GM10847 (cell line): ENCODE data around the gene ZNF804B.

ENCODE experiments used
- POLR2A ChIP-seq: IDR thresholded peaks from 2 replicates; pipeline ENCODE4 v1.6.1; 2011; ENCODE audit not compliant: insufficient read length; ENCODE audit errors: extremely low read depth

ZNF804B gene

DNA sequence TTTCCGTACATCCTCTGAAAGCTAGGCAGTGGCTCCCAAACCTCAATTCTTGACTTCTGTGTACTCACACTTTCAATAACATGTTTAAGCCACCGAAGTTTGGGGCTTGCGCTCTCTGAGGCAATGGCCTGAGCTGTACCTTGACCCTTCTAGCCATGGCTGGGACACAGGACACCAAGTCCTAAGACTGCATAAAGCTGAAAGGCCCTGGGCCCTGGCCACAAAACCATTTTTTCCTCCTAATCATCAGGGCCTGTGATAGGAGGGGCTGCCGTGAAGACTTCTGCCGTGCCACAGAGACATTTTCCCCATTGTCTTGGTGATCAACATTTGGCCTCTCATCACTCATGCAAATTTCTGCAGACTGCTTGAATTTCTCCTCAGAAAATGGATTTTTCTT is 252.5 kb downstream of the ZNF804B start:
- no peak for TF ChIP-seq POLR2A

DNA sequence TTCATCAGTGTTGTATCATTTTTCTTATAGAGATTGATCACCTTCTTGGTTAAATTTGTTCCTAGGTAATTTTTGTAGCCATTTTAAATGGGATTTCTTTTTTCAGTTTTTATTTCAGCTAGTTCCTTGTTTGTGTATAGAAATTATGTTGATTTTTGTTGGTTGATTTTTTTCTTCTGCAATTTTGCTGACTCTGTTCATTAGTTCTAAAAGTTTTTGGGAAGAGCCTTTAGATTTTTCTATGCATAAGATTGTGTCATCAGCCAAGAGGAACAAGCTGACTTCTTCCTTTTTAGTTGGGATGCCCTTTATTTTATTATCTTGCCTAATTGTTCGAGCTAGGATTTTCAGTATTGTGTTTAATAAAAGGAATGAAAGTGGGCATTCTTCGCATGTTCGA is 258.2 kb downstream of the ZNF804B start:
- TF ChIP-seq POLR2A: no peak

DNA sequence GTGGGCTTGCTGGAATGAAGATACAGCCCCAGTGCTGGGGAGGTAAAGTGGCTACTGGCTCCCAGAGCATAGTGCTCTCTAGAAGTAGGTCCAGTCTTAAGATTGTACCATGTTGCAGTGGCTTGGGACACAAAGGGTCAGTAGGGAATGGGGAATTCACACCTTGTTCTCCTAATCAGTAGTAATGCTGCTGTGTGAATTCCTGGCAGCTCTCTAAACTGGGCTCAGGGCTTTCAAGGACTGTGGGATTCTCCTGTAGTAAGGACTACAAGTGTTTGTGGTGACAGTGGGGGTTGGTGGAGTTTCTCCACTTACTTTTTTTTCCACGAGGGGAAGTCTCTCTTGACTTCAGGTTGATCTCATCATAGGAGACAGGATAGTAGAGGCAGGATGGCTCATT is 262.2 kb downstream of the ZNF804B start:
- TF ChIP-seq POLR2A: no peak

DNA sequence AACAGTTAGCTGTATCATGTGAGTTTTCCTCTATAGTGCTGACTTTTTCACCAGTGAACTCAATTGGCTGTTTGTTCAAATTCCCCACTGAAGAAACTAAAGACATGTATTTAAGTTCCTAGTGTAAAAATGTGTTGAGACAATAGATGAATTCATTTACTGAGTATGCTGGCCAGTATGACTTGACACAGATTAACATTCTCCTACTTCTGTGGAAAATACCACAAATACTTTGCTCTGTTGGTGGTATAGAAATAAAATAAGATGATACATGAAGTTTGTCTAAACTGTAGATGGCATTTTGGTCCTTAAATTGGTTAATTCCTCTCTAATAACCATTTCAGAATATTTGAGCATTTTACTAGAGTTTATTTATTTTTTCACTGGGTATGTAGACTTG is 263.7 kb downstream of the ZNF804B start:
- no peak for TF ChIP-seq POLR2A

DNA sequence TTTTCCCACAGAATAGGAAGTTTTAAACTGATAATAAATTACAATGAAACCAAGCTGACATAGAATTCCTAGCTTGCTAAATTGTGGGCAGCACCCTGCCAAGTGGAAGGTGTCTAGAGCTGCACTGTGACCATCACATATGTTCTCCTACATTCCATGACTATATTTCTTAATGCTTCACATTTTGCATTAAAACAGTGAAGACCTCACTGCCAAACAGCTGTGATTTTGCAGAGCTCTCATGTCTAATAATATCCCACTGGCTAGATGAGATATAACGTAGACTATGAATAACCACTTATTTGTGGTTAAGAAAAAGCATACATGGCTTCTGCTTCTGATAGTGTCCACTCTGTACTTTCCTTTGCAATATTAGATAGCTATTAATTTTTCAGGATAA is 264.4 kb downstream of the ZNF804B start:
- no peak for TF ChIP-seq POLR2A

DNA sequence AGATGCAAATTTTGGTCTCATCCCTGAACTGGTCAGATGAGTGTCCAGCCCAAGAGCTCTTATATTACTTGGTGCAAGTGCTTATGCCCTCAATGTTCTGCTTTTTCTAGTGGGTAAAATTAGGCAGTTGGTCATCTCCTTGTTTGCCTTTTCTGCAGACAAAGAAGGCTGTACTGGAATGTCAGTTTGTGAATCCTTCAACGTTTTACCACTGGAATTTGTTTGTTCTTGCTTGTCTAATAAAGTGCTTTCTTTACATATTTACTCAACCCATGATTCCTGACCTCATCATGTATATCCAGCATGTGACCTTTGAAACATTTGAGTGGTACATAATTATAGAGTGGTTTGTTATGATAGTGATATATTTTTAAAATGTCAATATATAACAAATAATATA is 268.3 kb downstream of the ZNF804B start:
- no peak for TF ChIP-seq POLR2A

DNA sequence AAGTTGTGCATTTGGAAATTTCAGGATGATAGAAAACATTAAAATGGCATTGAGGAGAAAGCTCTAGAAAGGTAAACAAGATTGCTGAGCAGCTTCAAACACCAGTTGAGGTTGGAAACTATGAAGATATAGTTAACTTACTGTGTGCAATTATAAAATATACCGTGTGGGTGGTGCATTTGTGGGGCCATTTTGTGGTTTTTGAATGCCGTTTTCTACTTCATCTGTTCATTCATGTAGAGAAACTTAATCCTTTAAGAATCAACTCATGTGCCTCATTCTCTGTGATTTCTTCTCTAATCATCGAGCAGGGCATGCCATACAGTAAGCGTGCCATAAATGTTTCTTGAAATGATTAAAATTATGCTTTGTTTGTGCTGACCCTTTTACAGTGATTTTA is 268.8 kb downstream of the ZNF804B start:
- TF ChIP-seq POLR2A: no peak

DNA sequence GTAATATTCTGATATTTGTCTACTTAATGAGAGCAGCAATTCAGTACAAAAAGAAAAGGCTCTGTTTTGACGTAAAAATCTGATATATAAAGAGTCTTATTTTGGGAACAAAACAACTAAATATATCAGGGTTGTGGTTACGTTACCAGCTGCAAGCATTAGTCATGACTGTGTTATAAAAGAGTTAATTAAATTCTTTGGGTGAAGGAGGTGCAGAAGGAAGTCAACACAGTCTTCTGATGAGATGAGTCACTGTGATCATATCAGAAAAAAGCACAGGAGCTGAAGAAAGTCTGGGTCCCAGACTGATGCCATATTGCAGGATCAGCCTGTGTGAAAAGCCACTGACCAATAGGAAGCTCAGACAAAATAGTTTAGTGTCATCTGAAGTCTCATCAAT is 270.4 kb downstream of the ZNF804B start:
- TF ChIP-seq POLR2A: no peak

DNA sequence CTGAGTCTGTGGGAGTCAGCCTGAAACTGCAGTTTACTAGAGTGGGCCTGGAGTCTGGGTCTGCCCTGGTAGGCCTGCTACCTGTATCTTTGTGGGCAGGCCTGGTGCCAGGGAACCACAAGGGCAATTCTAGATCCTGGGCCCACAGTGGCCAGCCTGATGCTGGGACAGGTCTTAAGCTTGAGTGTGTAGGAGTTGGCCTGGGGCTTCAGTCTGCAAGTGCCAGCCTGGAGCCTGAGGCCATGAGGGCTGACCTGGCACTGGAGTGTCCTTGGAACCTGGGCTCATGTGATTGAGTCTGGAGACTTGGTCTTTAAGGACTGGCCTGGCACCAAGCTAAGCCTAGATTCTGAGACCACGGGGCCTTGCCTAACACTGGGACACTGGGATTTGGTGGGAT is 281.7 kb downstream of the ZNF804B start:
- TF ChIP-seq POLR2A: no peak

DNA sequence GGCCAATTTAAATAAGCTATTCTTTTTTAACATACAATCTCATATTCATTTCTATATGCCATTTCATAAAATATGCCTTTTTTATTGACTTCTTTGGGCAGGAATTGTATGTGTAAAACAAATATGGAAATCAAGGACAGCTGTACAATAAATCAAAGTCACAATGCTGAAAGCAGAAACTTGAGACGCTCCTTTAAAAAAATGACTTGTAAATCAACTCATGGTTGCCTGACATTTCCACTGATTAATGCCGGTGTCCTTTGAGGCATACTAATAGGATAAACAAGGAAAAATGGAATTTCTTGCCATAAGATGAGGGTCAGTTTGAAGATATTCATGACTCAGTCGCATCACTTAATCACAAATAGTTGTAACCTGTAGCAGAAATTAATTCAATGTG is 283.4 kb downstream of the ZNF804B start:
- TF ChIP-seq POLR2A: no peak

DNA sequence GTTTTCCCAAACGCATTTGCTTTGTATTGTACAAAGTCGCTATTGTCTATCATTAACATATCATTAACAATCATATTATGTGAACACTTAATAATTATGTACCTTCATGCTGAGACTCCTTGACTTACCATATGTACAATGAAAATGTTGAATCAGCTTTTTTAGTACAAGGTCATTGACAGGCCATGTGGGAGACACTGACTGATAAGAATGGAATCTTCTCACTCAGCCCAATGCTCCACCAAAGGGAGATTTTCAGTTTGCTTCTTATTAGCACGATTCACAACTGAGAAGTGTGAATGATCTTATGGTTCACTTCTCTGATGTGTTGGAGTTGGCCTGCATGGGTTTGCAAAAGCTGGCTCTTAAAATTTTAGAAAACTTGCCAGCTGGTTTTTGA is 289.5 kb downstream of the ZNF804B start:
- no peak for TF ChIP-seq POLR2A

DNA sequence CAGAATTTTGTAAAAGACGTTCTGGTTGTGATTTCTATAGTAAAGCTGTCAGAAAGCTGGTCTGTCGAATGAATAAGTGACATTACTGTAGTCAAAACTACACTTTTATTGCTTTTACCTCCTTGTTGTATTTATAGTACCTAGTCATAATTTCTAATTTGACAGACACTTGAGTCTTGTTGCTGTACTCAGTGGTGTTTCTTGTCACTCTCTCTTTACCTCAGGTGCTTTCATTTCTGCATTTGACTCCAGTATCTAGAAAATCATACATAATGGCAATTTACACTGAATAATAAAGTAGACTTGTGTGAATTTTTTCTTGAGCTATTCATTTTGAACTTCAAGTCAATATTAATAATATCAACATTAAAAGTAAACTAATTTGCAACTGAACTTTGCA is 293.6 kb downstream of the ZNF804B start:
- TF ChIP-seq POLR2A: no peak

DNA sequence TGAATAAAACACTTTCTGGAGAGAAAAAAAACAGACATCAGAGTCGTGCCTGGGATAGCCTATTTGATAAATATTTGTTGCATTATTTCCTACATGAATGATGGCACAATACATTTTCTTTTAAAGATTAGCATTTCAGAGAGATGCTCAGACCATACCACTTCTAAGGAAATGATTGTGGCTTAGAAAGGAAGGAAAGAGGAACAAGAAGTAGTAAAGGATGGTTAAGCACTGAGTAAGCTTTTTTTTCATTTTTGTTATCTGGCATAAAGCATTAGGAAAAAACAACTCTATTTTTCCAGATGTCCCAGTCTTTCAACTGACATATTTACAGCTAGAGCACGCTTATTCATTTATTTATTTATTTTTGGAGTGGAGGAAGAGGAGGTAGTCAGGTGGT is 294.9 kb downstream of the ZNF804B start:
- TF ChIP-seq POLR2A: no peak

DNA sequence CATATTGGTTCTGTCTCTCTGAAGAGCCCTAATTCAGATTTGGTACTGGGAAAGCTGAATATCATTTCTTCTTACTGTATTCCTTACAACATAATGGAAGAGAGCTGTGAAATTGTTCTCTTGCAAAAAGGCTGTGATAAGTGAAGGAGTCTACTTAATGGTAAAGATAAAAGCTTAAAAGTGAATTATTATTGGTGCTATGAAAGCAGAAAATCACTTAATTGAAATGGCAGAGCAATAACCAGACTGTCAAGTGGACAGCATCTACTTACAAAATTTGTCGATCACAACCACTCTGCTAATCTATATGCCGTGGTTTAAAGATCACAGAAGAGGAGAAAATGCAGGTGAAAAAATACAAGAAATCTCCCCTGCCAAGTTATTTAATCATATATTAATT is 300.7 kb downstream of the ZNF804B start:
- no peak for TF ChIP-seq POLR2A

DNA sequence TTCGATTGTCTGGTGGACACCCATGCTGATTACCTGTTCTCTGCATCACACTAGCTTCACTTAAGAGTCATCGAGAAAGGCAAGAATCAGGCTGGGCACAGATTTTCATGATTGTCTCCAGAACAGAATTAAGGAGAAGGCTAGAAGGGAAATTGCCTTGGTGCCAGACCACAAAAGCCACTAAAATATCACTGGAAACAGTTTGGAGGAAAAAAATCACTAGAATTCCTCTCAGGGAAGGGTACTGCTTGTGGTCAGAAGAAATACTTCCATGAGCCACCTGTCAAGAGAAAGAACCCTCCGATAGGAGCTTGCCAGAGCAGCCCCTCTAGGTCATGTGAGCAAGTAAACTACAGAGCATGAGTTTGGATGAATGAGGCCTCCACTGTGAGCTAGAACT is 305.3 kb downstream of the ZNF804B start:
- no peak for TF ChIP-seq POLR2A

DNA sequence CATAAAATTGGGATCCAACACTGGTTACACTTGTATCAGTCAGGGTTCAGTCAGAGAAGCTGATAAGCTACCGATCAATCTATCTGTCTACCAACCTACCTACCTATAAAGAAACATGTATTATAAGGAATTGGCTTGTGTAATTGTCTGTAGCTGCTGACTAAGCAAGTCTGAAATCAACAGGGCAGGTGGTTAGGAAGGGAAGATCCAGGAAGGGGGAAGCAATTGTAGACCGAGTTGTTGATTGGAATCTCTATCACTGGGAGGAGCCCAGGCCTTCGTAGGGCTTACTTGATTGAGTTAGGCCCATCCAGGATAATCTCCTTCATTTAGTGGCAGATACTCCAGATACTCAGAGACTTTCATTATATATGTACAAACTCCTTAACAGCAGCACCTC is 307.5 kb downstream of the ZNF804B start:
- no peak for TF ChIP-seq POLR2A

DNA sequence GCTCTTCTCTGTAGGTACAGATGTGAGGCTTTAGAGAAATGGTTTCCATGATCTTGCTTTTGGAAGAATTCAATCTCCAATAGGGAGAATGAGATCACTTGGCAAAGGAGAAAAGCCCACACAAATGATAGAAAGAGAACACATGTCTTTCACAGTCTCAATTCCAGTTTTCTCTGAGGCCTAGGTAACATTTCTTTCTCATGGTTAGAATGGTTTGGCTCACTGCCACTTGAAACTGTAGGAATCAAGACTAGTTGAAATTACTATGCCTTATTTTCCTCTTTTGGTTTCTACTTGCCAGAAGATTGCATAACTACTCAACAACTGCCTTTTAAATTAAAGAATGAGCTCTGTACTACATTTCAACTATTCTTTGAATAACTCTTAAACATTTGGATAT is 312.6 kb downstream of the ZNF804B start:
- TF ChIP-seq POLR2A: no peak

DNA sequence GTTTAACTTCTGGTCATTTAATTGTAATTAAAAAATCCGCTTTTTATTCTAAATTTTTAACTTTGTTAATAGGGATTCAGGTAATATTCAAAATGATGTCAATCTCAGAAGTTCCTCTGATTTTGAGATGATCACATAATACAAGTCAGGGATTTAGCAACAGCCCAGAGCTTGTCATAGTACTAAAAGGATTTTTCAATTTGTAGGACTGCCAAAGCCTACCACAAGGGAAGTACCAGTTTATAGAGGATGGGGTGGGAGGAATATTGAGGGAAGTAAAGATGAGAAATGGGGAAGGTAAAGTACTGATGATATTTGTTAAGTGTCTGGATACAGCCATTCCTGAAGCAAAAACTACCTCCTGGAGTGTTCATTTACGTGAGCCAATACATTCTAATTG is 314.3 kb downstream of the ZNF804B start:
- no peak for TF ChIP-seq POLR2A
